Panc1 (cell line): ENCODE results near the gene IRX4. TPM values are rescaled to one million over a fixed set of nuclear protein-coding genes. Genes with fewer than 3 reads are reported as not detected.

Source experiments
- ATAC-seq: fragments of 200-7000 bp; cut with Tn5 transposase; 2 replicates; pipeline ENCODE4 v1.9.1; 2020; ENCODE audit warnings: mild to moderate bottlenecking, moderate library complexity
- BruUV-seq: library from RNA; stranded (reverse); fragments of 400-500 nt; replicated peaks from 2 replicates; lab custom pipeline; 2021; lab: Mats Ljungman, UMichigan
- CTCF ChIA-PET: fragments of 300-600 bp; sonication (Branson Sonifier 250); formaldehyde crosslinking; loops from one replicate; lab custom pipeline; 2022; ENCODE audit warnings: antibody characterized with exemption; lab: Charles Lee
- POLR2A ChIA-PET: fragments of 300-600 bp; sonication (Branson Sonifier 250); formaldehyde crosslinking; loops from one replicate; lab custom pipeline; 2022; ENCODE audit warnings: antibody characterized with exemption; lab: Charles Lee
- DNase-seq: peaks from one replicate; pipeline ENCODE4 v3.0.0-alpha.2; 2010; ENCODE audit warnings: low read depth, low spot score
- H3K27ac ChIP-seq: 2 replicates; pipeline ENCODE4 v1.5.1; 2011; ENCODE audit warnings: mild to moderate bottlenecking, low read length, inconsistent platforms
- H3K27me3 ChIP-seq: fragments of 200-500 bp; sonication (Bioruptor generic); 2 replicates; pipeline ENCODE4 v1.6.0; 2014; ENCODE audit warnings: low read length, inconsistent platforms; ENCODE audit not compliant: control insufficient read depth, insufficient read depth
- H3K36me3 ChIP-seq: fragments of 200-500 bp; sonication (Bioruptor generic); 2 replicates; pipeline ENCODE4 v1.5.1; 2014; ENCODE audit warnings: inconsistent platforms, mild to moderate bottlenecking, low read length, moderate library complexity; ENCODE audit not compliant: control insufficient read depth, insufficient read depth
- H3K4me1 ChIP-seq: 2 replicates; pipeline ENCODE4 v1.5.1; 2011; ENCODE audit warnings: inconsistent platforms, mild to moderate bottlenecking, low read length, moderate library complexity; ENCODE audit not compliant: control insufficient read depth, insufficient read depth
- H3K4me3 ChIP-seq, 2 experiments: 2 replicates each; pipeline ENCODE4 v1.5.1; 2011 to 2012; ENCODE audit warnings: low read depth in 2 of 2, low read length in 2 of 2, mild to moderate bottlenecking in 2 of 2, inconsistent platforms in 1 of 2, moderate library complexity in 1 of 2
- H3K9me3 ChIP-seq: fragments of 200-500 bp; sonication (Bioruptor generic); 2 replicates; pipeline ENCODE4 v1.5.1; 2014; ENCODE audit warnings: low read depth, mild to moderate bottlenecking, inconsistent platforms, low read length, moderate library complexity; ENCODE audit not compliant: control insufficient read depth, insufficient read depth
- POLR2AphosphoS5 ChIP-seq: IDR thresholded peaks from 2 replicates; pipeline ENCODE4 v1.6.1; 2012; ENCODE audit warnings: mild to moderate bottlenecking, low read depth, low read length, moderate library complexity
- SIN3A ChIP-seq: IDR thresholded peaks from 2 replicates; pipeline ENCODE4 v1.6.1; 2012; ENCODE audit warnings: low read depth, mild to moderate bottlenecking, low read length, moderate library complexity, borderline replicate concordance; ENCODE audit not compliant: insufficient read depth
- TCF7L2 ChIP-seq: IDR thresholded peaks from 2 replicates; pipeline ENCODE4 v1.6.1; 2011; ENCODE audit warnings: mild to moderate bottlenecking, low read depth, low read length, inconsistent platforms
- in situ Hi-C: cut with HindIII; loops from 2 replicates; pipeline ENCODE4 v1.10.0; 2016; ENCODE audit warnings: low sequenced_read_pairs, low pct_unique_long_range_greater_than_20kb
- intact Hi-C: fragments of 100-400 bp; cut with micrococcal nuclease; formaldehyde crosslinking; loops from one replicate; pipeline ENCODE4 v1.10.0; 2022; ENCODE audit not compliant: unreplicated experiment
- total RNA-seq: library from RNA; stranded (reverse); gene quantifications from one replicate; pipeline ENCODE4 v1.2.1, GENCODE V29; 2021; ENCODE audit not compliant: unreplicated experiment
- TF ChIP-seq, protein P1 (sequence below), 2 experiments: IDR thresholded peaks; 2 replicates each; pipeline ENCODE4 v1.6.1; 2011 to 2012; ENCODE audit warnings: low read depth in 2 of 2, control low read depth in 1 of 2, low read length in 1 of 2, mild to moderate bottlenecking in 1 of 2, moderate library complexity in 1 of 2; ENCODE audit not compliant: insufficient read depth in 1 of 2
- TF ChIP-seq, protein P2 (sequence below): fragments of 450-650 bp; IDR thresholded peaks from 2 replicates; pipeline ENCODE4 v1.5.1; 2017; ENCODE audit warnings: mild to moderate bottlenecking

IRX4 gene
- total RNA-seq, 1 experiment from 2014 or later = 0.18 TPM

DNA sequence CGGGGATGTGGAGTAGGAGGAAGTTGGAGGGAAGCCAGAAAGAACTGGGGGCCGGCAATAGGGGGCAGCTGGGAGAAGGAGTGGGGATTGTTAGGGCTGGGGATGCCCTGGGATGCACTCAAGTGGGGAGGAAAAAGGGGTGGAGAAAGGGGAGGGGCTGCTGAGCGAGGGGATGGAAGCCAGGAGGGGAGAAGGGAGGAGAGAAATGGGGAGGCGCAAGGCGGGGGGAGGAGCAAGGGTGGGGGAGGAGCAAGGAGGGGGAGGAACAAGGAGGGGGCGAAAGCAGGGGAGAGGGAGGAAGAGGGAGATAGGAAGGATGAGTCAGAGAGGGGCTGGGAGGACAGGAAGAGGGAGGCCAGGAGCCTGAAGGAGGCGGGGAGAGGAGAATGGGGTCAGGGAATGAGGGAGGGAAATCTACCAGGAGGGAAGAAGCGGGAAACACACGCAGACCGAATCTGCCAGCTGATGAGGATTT is 1.6 kb downstream of the IRX4 start:
- Histone ChIP-seq H3K27ac (no peak overlapping the region), H3K4me3 (no peak overlapping the region), H3K27me3 (no peaks in the 10 kb centered on the region; the same call in 1 of the 2 replicates), H3K9me3 (no peaks in the 10 kb centered on the region), H3K36me3 (no peaks in the 10 kb centered on the region), H3K4me1 (no peaks in the 10 kb centered on the region)
- no TSS peak for BruUV-seq
- CTCF ChIA-PET = no interaction called here
- ATAC-seq (no peak), DNase-seq (no peak)
- intact Hi-C loops (no loop called here), in situ Hi-C loops (no loop called here)
- TF ChIP-seq SIN3A = no peak
- POLR2A ChIA-PET = no interaction called here

DNA sequence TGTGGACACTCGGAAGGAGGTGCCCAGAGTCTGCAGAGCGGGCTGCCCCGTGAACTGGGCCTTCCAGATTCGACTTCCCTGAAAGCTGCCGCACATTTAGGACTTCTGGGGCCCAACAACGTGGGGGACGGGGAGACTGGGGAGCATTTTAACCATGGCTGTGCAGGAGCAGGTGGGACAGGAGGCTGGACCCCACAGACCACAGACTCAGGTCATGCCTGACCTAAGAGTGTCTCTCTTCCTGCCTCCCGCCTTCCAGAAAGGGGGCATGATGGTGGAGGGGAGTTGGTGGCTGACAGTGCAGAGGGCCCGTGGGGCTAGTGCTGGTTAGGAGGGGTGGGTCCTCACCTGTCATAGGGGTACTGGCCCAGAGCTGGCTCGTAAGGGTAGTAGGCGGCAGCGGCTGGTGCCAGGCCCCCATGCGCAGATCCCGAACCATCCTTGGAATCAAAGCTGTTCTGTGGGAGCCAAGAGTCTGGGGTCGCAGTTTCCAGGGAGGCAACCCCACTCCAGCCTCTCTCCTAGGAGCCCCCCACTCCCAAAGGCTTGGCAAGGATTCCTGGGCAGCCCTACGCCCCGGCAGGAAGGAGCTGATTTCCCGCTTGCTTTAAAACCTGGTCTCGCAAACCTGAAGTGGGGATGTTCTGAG is 2.2 kb downstream of the IRX4 start:
- no peak for DNase-seq

More for the DNA sequence above, 2.2 kb downstream of the IRX4 start:
- no peaks in the 10 kb centered on the region for H3K36me3 ChIP-seq
- in situ Hi-C loops (no loop called here), intact Hi-C loops (no loop called here)
- H3K27me3 ChIP-seq = no peaks in the 10 kb centered on the region; the same call in 1 of the 2 replicates
- no peak overlapping the region for H3K4me3 ChIP-seq
- POLR2A ChIA-PET = no interaction called here
- no TSS peak for BruUV-seq
- no peaks in the 10 kb centered on the region for H3K4me1 ChIP-seq
- H3K9me3 ChIP-seq = no peaks in the 10 kb centered on the region
- ATAC-seq = no peak
- no peak overlapping the region for H3K27ac ChIP-seq
- CTCF ChIA-PET = no interaction called here
- no peak for TF ChIP-seq TCF7L2
- TF ChIP-seq, protein P1, sequence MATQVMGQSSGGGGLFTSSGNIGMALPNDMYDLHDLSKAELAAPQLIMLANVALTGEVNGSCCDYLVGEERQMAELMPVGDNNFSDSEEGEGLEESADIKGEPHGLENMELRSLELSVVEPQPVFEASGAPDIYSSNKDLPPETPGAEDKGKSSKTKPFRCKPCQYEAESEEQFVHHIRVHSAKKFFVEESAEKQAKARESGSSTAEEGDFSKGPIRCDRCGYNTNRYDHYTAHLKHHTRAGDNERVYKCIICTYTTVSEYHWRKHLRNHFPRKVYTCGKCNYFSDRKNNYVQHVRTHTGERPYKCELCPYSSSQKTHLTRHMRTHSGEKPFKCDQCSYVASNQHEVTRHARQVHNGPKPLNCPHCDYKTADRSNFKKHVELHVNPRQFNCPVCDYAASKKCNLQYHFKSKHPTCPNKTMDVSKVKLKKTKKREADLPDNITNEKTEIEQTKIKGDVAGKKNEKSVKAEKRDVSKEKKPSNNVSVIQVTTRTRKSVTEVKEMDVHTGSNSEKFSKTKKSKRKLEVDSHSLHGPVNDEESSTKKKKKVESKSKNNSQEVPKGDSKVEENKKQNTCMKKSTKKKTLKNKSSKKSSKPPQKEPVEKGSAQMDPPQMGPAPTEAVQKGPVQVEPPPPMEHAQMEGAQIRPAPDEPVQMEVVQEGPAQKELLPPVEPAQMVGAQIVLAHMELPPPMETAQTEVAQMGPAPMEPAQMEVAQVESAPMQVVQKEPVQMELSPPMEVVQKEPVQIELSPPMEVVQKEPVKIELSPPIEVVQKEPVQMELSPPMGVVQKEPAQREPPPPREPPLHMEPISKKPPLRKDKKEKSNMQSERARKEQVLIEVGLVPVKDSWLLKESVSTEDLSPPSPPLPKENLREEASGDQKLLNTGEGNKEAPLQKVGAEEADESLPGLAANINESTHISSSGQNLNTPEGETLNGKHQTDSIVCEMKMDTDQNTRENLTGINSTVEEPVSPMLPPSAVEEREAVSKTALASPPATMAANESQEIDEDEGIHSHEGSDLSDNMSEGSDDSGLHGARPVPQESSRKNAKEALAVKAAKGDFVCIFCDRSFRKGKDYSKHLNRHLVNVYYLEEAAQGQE (IDR thresholded peaks at IDR 0.05; ENCODE audit: insufficient read depth in 1 of 2, low read depth in 2 of 2, low read length in 1 of 2) = no peak
- TF ChIP-seq, protein P2, sequence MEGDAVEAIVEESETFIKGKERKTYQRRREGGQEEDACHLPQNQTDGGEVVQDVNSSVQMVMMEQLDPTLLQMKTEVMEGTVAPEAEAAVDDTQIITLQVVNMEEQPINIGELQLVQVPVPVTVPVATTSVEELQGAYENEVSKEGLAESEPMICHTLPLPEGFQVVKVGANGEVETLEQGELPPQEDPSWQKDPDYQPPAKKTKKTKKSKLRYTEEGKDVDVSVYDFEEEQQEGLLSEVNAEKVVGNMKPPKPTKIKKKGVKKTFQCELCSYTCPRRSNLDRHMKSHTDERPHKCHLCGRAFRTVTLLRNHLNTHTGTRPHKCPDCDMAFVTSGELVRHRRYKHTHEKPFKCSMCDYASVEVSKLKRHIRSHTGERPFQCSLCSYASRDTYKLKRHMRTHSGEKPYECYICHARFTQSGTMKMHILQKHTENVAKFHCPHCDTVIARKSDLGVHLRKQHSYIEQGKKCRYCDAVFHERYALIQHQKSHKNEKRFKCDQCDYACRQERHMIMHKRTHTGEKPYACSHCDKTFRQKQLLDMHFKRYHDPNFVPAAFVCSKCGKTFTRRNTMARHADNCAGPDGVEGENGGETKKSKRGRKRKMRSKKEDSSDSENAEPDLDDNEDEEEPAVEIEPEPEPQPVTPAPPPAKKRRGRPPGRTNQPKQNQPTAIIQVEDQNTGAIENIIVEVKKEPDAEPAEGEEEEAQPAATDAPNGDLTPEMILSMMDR = no peak
- no peak for TF ChIP-seq POLR2AphosphoS5
- TF ChIP-seq SIN3A = no peak
